ENCODE results near the gene WDR44. TPM values are rescaled to one million over a fixed set of nuclear protein-coding genes. Genes with fewer than 3 reads are reported as not detected.

WDR44 gene
- total RNA-seq, 1 experiment from 2014 or later, result 18.4 TPM

DNA sequence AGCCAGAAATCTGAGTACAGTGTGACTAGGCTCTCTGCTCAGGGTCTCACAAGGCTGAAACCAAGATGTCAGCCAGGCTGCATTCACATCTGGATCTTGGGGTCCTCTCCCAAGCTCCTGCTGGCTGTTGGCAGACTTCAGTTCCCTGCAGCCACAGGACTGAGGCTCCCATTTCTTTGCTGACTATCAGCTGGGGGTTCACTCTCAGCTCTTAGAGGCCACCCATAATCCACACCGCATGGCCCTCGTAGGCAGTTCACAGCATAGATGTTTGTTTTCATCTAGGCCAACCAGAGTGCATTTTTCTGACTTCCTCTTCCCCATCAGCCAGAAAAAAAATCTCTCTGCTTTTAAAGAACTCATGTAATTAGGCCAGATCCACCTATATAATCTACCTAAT is 8.2 kb upstream of the WDR44 start:
- H3K36me3 Mint-ChIP-seq, result no peaks in the 10 kb centered on the region
- peaks cover 2% of the 10 kb centered on the region for H3K4me1 Mint-ChIP-seq
- ChIA-PET POLR2A (no interaction called here), CTCF (no interaction called here)
- peaks cover 4% of the 10 kb centered on the region; the same call in 1 of the 2 replicates for H3K9me3 Mint-ChIP-seq
- H3K27ac Mint-ChIP-seq, result no peak overlapping the region
- DNase-seq (ENCODE audit: low spot score) (no peak), ATAC-seq (no peak)
- TF ChIP-seq, protein P1, sequence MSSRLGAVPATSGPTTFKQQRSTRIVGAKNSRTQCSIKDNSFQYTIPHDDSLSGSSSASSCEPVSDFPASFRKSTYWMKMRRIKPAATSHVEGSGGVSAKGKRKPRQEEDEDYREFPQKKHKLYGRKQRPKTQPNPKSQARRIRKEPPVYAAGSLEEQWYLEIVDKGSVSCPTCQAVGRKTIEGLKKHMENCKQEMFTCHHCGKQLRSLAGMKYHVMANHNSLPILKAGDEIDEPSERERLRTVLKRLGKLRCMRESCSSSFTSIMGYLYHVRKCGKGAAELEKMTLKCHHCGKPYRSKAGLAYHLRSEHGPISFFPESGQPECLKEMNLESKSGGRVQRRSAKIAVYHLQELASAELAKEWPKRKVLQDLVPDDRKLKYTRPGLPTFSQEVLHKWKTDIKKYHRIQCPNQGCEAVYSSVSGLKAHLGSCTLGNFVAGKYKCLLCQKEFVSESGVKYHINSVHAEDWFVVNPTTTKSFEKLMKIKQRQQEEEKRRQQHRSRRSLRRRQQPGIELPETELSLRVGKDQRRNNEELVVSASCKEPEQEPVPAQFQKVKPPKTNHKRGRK (CRISPR knock-in tag; IDR thresholded peaks at IDR 0.05; ENCODE audit: borderline replicate concordance), result no peak
- no peak for TF ChIP-seq ZNF219 (CRISPR knock-in tag; IDR thresholded peaks at IDR 0.05; ENCODE audit: borderline replicate concordance)
- TF ChIP-seq JAZF1 (CRISPR knock-in tag; IDR thresholded peaks at IDR 0.05), result no peak
- TF ChIP-seq, protein P2, sequence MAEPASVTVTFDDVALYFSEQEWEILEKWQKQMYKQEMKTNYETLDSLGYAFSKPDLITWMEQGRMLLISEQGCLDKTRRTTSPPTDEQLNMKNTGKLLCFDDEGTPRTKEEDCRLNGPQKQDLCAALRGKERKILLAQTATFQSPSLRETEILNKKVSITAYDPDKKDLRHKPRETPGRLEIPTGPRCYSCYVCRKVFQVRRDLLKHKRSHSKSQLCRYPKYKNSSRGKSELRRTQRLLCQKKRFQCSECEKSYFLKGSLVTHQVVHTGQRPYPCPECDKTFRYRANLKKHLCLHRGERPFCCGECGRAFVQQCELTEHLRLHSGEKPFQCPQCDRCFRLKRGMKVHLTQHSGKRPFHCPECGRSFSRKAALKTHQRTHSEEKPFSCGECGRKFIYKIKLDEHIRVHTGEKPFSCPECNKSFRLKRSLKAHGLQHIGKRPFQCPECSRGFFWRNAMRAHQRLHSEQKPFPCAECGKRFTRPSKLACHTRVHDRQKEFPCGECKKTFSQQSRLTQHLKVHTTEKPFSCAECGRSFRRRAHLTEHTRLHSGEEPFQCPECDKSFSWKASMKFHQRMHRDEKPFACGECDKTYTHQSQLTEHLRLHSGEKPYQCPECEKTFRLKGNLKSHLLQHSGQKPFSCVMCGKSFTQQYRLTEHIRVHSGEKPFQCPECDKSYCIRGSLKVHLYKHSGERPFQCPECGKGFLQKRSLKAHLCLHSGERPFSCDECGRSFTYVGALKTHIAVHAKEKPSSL (CRISPR knock-in tag; conservative IDR thresholded peaks at IDR 0.05), result no peak
- TF ChIP-seq CREB1 (CRISPR knock-in tag; IDR thresholded peaks at IDR 0.05), result no peak
- no peak for TF ChIP-seq TEAD1 (CRISPR knock-in tag; IDR thresholded peaks at IDR 0.05)
- H3K27me3 Mint-ChIP-seq (ENCODE audit: low read depth), result no peaks in the 10 kb centered on the region
- H3K4me3 Mint-ChIP-seq, result no peak overlapping the region

DNA sequence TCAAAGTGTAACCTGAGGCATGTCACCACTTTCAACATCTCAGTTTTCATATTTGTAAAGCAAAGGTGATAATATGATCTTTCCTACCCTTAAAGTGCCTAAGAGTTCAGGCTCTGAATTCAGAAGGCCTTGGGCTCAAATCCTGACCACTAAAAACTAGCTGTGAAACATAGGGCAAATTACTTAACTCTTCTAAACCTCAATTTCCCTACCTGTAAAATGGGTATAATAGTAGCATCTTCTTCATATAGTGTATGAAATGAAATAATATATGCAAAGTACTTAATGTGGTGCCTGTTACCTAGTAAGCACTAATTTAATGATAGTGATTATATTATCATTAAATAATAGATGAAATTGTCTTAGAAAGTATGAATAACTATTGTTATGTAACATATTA is 7.0 kb upstream of the WDR44 start:
- Mint-ChIP-seq H3K9me3 (peaks cover 4% of the 10 kb centered on the region; the same call in 1 of the 2 replicates), H3K4me3 (no peak overlapping the region), H3K36me3 (no peaks in the 10 kb centered on the region), H3K4me1 (no peaks in the 10 kb centered on the region), H3K27ac (no peak overlapping the region), H3K27me3 (ENCODE audit: low read depth) (no peaks in the 10 kb centered on the region)
- POLR2A ChIA-PET, result no interaction called here
- ATAC-seq (no peak), DNase-seq (ENCODE audit: low spot score) (no peak)
- CTCF ChIA-PET, result no interaction called here
- TF ChIP-seq CBFB (CRISPR knock-in tag; IDR thresholded peaks at IDR 0.05; ENCODE audit: low read depth) (no peak), ZNF671 (CRISPR knock-in tag; IDR thresholded peaks at IDR 0.05) (no peak), SMAD3 (CRISPR knock-in tag; IDR thresholded peaks at IDR 0.05; ENCODE audit: borderline replicate concordance) (no peak), PRRX2 (CRISPR knock-in tag; IDR thresholded peaks at IDR 0.05) (no peak), SMAD4 (CRISPR knock-in tag; IDR thresholded peaks at IDR 0.05) (no peak), CREB1 (CRISPR knock-in tag; IDR thresholded peaks at IDR 0.05) (no peak), ZNF121 (CRISPR knock-in tag; IDR thresholded peaks at IDR 0.05) (no peak), E2F4 (CRISPR knock-in tag; IDR thresholded peaks at IDR 0.05; ENCODE audit: borderline replicate concordance, low read depth) (no peak), AFF4 (CRISPR knock-in tag; IDR thresholded peaks at IDR 0.05; ENCODE audit: borderline replicate concordance) (no peak), KAT7 (CRISPR knock-in tag; IDR thresholded peaks at IDR 0.05; ENCODE audit: borderline replicate concordance) (no peak), ESRRA (CRISPR knock-in tag; IDR thresholded peaks at IDR 0.05; ENCODE audit: borderline replicate concordance) (no peak)
- TF ChIP-seq, protein P3, sequence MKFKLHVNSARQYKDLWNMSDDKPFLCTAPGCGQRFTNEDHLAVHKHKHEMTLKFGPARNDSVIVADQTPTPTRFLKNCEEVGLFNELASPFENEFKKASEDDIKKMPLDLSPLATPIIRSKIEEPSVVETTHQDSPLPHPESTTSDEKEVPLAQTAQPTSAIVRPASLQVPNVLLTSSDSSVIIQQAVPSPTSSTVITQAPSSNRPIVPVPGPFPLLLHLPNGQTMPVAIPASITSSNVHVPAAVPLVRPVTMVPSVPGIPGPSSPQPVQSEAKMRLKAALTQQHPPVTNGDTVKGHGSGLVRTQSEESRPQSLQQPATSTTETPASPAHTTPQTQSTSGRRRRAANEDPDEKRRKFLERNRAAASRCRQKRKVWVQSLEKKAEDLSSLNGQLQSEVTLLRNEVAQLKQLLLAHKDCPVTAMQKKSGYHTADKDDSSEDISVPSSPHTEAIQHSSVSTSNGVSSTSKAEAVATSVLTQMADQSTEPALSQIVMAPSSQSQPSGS (CRISPR knock-in tag; IDR thresholded peaks at IDR 0.05; ENCODE audit: borderline replicate concordance, low read depth), result no peak
- TF ChIP-seq, protein P4, sequence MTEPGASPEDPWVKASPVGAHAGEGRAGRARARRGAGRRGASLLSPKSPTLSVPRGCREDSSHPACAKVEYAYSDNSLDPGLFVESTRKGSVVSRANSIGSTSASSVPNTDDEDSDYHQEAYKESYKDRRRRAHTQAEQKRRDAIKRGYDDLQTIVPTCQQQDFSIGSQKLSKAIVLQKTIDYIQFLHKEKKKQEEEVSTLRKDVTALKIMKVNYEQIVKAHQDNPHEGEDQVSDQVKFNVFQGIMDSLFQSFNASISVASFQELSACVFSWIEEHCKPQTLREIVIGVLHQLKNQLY (CRISPR knock-in tag; IDR thresholded peaks at IDR 0.05), result no peak
- TF ChIP-seq, protein P5, sequence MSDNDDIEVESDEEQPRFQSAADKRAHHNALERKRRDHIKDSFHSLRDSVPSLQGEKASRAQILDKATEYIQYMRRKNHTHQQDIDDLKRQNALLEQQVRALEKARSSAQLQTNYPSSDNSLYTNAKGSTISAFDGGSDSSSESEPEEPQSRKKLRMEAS (CRISPR knock-in tag; IDR thresholded peaks at IDR 0.05), result no peak
- TF ChIP-seq, protein P2 (CRISPR knock-in tag; conservative IDR thresholded peaks at IDR 0.05), result no peak
